PC-9 (cell line): ENCODE measurements around the gene DDX39A. TPM values are rescaled to one million over a fixed set of nuclear protein-coding genes. Genes with fewer than 3 reads are reported as not detected.

Source experiments
- BruUV-seq: library from RNA; stranded (reverse); fragments of 400-500 nt; replicated peaks from 2 replicates; lab custom pipeline; 2021; lab: Mats Ljungman, UMichigan
- CTCF ChIA-PET: fragments of 300-600 bp; sonication (Branson Sonifier 250); formaldehyde crosslinking; loops from one replicate; lab custom pipeline; 2022; ENCODE audit warnings: antibody characterized with exemption; lab: Charles Lee
- POLR2A ChIA-PET: fragments of 300-600 bp; sonication (Branson Sonifier 250); formaldehyde crosslinking; loops from one replicate; lab custom pipeline; 2022; ENCODE audit warnings: antibody characterized with exemption; ENCODE audit not compliant: unreplicated experiment; lab: Charles Lee
- DNase-seq, 2 experiments: peaks; one replicate each; pipeline versions ENCODE4 v3.0.0 to v3.0.0-alpha.2; 2015 to 2022; ENCODE audit warnings: mixed read lengths in 1 of 2
- H2AFZ ChIP-seq: fragments of 200-600 bp; sonication (generic); 2 replicates; pipeline ENCODE4 v1.8.1; 2017; ENCODE audit warnings: antibody characterized with exemption
- H3F3A ChIP-seq: fragments of 200-600 bp; sonication (generic); 2 replicates; pipeline ENCODE4 v1.8.1; 2017; ENCODE audit warnings: antibody characterized with exemption, mild to moderate bottlenecking, low read depth; ENCODE audit not compliant: insufficient read depth
- H3K27ac ChIP-seq: fragments of 200-600 bp; sonication (generic); 2 replicates; pipeline ENCODE4 v1.6.1; 2016; ENCODE audit warnings: mixed run types
- H3K27me3 ChIP-seq: fragments of 200-600 bp; sonication (generic); 2 replicates; pipeline ENCODE4 v1.6.1; 2016; ENCODE audit warnings: low read depth, mixed run types; ENCODE audit not compliant: insufficient read depth
- H3K36me3 ChIP-seq: fragments of 200-600 bp; sonication (generic); 2 replicates; pipeline ENCODE4 v1.6.1; 2016; ENCODE audit warnings: low read depth, mixed run types
- H3K4me1 ChIP-seq: fragments of 200-600 bp; sonication (generic); replicated peaks from 2 replicates; pipeline ENCODE4 v1.6.1; 2016; ENCODE audit warnings: mixed run types; ENCODE audit not compliant: insufficient read depth
- H3K4me2 ChIP-seq: fragments of 200-600 bp; sonication (generic); 2 replicates; pipeline ENCODE4 v1.6.1; 2017; ENCODE audit warnings: mixed run types
- H3K4me3 ChIP-seq: fragments of 200-600 bp; sonication (generic); 2 replicates; pipeline ENCODE4 v1.6.1; 2016; ENCODE audit warnings: mixed run types
- H3K79me2 ChIP-seq: fragments of 200-600 bp; sonication (generic); 2 replicates; pipeline ENCODE4 v1.6.1; 2017; ENCODE audit warnings: low read depth, mixed run types
- H3K9me2 ChIP-seq: fragments of 200-600 bp; sonication (generic); 2 replicates; pipeline ENCODE4 v1.8.1; 2017; ENCODE audit warnings: mild to moderate bottlenecking; ENCODE audit not compliant: insufficient read depth
- H3K9me3 ChIP-seq: fragments of 200-600 bp; sonication (generic); 2 replicates; pipeline ENCODE4 v1.8.1; 2016; ENCODE audit warnings: low read depth; ENCODE audit not compliant: insufficient read depth
- H4K20me1 ChIP-seq: fragments of 200-600 bp; sonication (generic); 2 replicates; pipeline ENCODE4 v1.8.1; 2017; ENCODE audit not compliant: insufficient read depth
- CTCF ChIP-seq: fragments of 200-600 bp; sonication (generic); conservative IDR thresholded peaks from 2 replicates; pipeline ENCODE4 v1.6.1; 2017; ENCODE audit warnings: mixed run types, antibody characterized with exemption, mild to moderate bottlenecking, moderate library complexity
- EZH2 ChIP-seq: fragments of 200-600 bp; sonication (generic); IDR thresholded peaks from 2 replicates; pipeline ENCODE4 v1.8.0; 2017; ENCODE audit warnings: antibody characterized with exemption, low read depth
- intact Hi-C: fragments of 100-400 bp; cut with micrococcal nuclease; formaldehyde crosslinking; loops from one replicate; pipeline ENCODE4 v1.10.0; 2022; ENCODE audit not compliant: unreplicated experiment
- total RNA-seq: library from RNA; stranded (reverse); gene quantifications from 2 replicates; pipeline ENCODE4 v1.2.3, GENCODE V29; 2021

The DDX39A gene
- total RNA-seq, 1 experiment from 2014 or later, result 67.4 TPM

- Histone ChIP-seq H3K4me3 (no peak overlapping the region), H3K9me3 (no peaks in the 10 kb centered on the region), H3K4me2 (no peak overlapping the region), H3K27me3 (no peaks in the 10 kb centered on the region), H2AFZ (no peak overlapping the region), H3K36me3 (no peaks in the 10 kb centered on the region), H4K20me1 (no peaks in the 10 kb centered on the region), H3K4me1 (peaks cover 35% of the 10 kb centered on the region), H3F3A (peaks cover 36% of the 10 kb centered on the region), H3K79me2 (peaks cover 15% of the 10 kb centered on the region), H3K27ac (no peak overlapping the region), H3K9me2 (no peaks in the 10 kb centered on the region)
- no peak for DNase-seq
- BruUV-seq, result no TSS peak
- TF ChIP-seq CTCF, result no peak
- intact Hi-C loops, result no loop called here
- ChIA-PET CTCF (interaction anchor here (0.7 kb wide), 1 partner anchor 93 kb away, joined by 8 read pairs; no protein-coding TSS in a partner anchor), POLR2A (no interaction called here)
These were observed 33.6 kb downstream of the DDX39A start for GRCh38 chr19:14385492-14385891.

DNA sequence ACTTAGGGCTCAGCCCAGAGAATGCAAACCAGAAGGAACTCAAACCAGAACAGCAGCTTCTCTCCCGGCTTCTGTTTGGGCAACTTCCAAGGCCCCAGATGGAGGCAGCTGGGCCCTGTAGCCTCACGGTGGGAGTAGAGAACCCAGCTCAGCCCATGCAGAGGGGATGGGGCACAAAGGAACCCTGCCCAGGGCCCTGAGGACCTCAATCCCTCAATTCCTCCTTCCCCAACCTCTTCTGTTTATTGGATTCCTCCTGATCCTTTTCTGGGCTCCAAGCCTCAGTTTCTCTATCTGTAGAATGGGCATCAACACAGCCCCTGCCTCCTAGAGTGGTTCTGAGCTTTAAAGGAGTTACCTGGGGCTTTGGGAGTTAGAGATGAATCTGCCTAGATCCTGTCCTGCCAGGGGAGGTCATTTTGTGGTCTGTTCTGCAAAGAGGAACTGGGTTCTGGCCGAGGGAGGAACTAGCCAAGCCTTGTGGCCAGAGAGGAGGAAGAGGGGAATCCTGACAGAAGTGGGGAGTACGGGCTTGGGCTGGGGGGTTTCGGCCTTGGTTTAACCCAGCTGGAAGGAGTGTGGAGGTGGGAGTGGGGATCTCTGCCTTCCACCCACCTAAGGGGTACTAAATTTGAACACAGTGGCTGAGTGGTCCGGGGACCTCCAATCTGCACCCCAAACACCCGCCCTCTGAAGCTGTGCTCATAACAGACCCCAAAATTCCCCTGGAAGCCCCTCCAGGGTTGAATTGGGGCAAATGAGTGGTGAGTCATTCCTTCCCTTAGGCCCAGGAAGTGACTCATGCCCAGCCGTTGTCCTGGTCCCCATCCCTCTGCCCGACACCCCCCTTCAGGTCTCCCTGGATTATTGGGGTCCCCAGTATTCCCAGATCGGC is 35.2 kb downstream of the DDX39A start:
- Histone ChIP-seq H3K9me2 (no peaks in the 10 kb centered on the region), H3K9me3 (no peaks in the 10 kb centered on the region), H3K27me3 (no peaks in the 10 kb centered on the region), H3K4me1 (peaks cover 36% of the 10 kb centered on the region), H2AFZ (no peak overlapping the region), H3K79me2 (peaks cover 15% of the 10 kb centered on the region), H3K4me3 (peak overlapping the region; percentile 10; the same call in 1 of the 2 replicates), H3K36me3 (no peaks in the 10 kb centered on the region), H4K20me1 (no peaks in the 10 kb centered on the region), H3F3A (peaks cover 52% of the 10 kb centered on the region), H3K4me2 (peak overlapping the region; percentile 52), H3K27ac (peak overlapping the region; percentile 30)
- BruUV-seq, result no TSS peak
- POLR2A ChIA-PET, result no interaction called here
- intact Hi-C loops, result no loop called here
- no peak for TF ChIP-seq CTCF
- no peak for TF ChIP-seq EZH2
- peak in 1 of 2 experiments; percentile 14 for DNase-seq
- CTCF ChIA-PET, result no interaction called here

DNA sequence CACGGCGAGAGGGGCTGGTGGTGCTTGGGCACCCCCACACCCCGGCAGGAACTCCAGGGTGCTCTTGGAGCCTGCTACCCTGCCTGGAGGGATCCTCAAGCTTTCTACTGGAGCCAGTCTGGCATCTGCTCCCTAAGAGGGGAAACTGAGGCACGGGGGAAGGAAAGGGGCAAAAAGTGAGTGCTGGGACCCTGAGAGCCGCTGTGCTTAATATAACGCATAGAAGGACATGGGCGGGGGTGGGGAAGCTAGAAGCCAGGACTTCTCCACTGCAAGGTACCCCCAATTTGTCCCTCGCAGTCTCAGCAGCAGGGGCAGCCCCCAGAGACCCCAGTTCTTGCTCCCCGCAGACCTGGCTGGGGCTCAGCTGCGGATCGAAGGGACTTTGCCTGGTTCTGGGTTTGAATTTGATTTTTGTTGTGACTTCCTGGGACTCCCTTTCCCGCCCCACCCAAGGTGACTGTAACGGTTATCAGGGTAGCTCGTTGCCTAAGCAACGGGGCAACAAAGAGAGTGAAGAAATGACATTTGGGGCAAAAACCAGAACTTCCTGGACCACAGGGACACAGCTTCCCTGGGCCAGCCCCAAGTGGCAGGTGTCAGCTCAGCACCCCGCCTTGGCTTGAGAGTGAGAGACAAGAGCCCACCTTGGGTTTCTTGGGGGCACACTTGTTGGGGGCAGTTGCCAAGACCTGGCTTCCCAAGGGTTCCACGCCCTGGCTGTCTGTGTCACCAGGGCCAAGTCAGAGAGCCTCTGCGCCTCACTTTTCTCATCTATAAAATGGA is 37.3 kb downstream of the DDX39A start:
- CTCF ChIA-PET, result interaction anchor here (0.6 to 1.0 kb wide), 4 partner anchors 38 to 504 kb away, joined by 3 to 6 read pairs (median 4); partner anchors contain the start of gene ASF1B
- no peaks in the 10 kb centered on the region for H3K36me3 ChIP-seq
- H3K4me2 ChIP-seq, result peak overlapping the region; percentile 89
- peaks cover 52% of the 10 kb centered on the region for H3F3A ChIP-seq
- peak overlapping the region; percentile 63 for H3K4me3 ChIP-seq
- DNase-seq, result peak; percentile 61 to 76
- peak overlapping the region; percentile 83 for H2AFZ ChIP-seq
- intact Hi-C loops, result no loop called here
- H3K9me2 ChIP-seq, result no peaks in the 10 kb centered on the region
- H3K4me1 ChIP-seq, result peaks cover 36% of the 10 kb centered on the region
- no peaks in the 10 kb centered on the region for H4K20me1 ChIP-seq
- H3K79me2 ChIP-seq, result peaks cover 15% of the 10 kb centered on the region
- H3K27ac ChIP-seq, result peak overlapping the region; percentile 44
- POLR2A ChIA-PET, result interaction anchor here (0.6 kb wide), 1 partner anchor 15 kb away, joined by 33 read pairs; no protein-coding TSS in a partner anchor
- H3K9me3 ChIP-seq, result no peaks in the 10 kb centered on the region
- no peaks in the 10 kb centered on the region for H3K27me3 ChIP-seq
- TSS peak; percentile 80 for BruUV-seq
- TF ChIP-seq EZH2 (no peak), CTCF (no peak)
